Natural killer cell (primary cell): Measurements from ENCODE around the gene ACSM3. TPM values are rescaled to one million over a fixed set of nuclear protein-coding genes. Genes with fewer than 3 reads are reported as not detected.

Experiments
- ATAC-seq, 3 donors: fragments of 150-1000 bp in 2 of 3; fragments of 200-7000 bp in 1 of 3; cut with Tn5 transposase; 1 replicate in 1 of 3; 2 replicates in 2 of 3; pipeline ENCODE4 v1.10.0; 2021; ENCODE audit warnings: mild to moderate bottlenecking in 2 of 3, moderate library complexity in 2 of 3
- DNase-seq, 2 donors: peaks; one replicate each; pipeline versions ENCODE4 v3.0.0 to v3.0.0-alpha.2; 2013 to 2021; ENCODE audit warnings: mixed read lengths in 1 of 2
- H3K27ac ChIP-seq: one replicate; pipeline ENCODE4 v1.5.1; 2013; ENCODE audit warnings: mild to moderate bottlenecking, low read length
- H3K27me3 ChIP-seq: one replicate; pipeline ENCODE4 v1.6.1; 2013; ENCODE audit warnings: low read length; ENCODE audit not compliant: control insufficient read depth, insufficient read depth
- H3K36me3 ChIP-seq: one replicate; pipeline ENCODE4 v1.6.1; 2013; ENCODE audit warnings: low read length; ENCODE audit not compliant: control insufficient read depth, insufficient read depth
- H3K4me1 ChIP-seq: one replicate; pipeline ENCODE4 v1.6.1; 2013; ENCODE audit warnings: low read length; ENCODE audit not compliant: control insufficient read depth, insufficient read depth
- H3K4me3 ChIP-seq: one replicate; pipeline ENCODE4 v1.5.1; 2013; ENCODE audit warnings: low read length
- H3K9me3 ChIP-seq: one replicate; pipeline ENCODE4 v1.6.1; 2013; ENCODE audit warnings: low read length; ENCODE audit not compliant: control insufficient read depth, insufficient read depth
- H3K27ac Mint-ChIP-seq, 2 donors: one replicate each; pipeline ENCODE4 v1.8.0; 2022; ENCODE audit warnings: mild to moderate bottlenecking in 2 of 2, mixed read lengths in 2 of 2, moderate library complexity in 1 of 2
- H3K27me3 Mint-ChIP-seq, 2 donors: one replicate each; pipeline ENCODE4 v1.8.0; 2022; ENCODE audit warnings: low read depth in 2 of 2, mixed read lengths in 2 of 2
- H3K36me3 Mint-ChIP-seq: one replicate; pipeline ENCODE4 v1.8.0; 2022; ENCODE audit warnings: mixed read lengths
- H3K4me1 Mint-ChIP-seq, 2 donors: one replicate each; pipeline ENCODE4 v1.8.0; 2022; ENCODE audit warnings: mixed read lengths in 2 of 2
- H3K4me3 Mint-ChIP-seq: one replicate; pipeline ENCODE4 v1.8.0; 2022; ENCODE audit warnings: mild to moderate bottlenecking, moderate library complexity, mixed read lengths
- H3K9me3 Mint-ChIP-seq, 2 donors: one replicate each; pipeline ENCODE4 v1.8.0; 2022; ENCODE audit warnings: mixed read lengths in 2 of 2
- intact Hi-C: fragments of 100-400 bp; cut with micrococcal nuclease; formaldehyde crosslinking; loops from one replicate; pipeline ENCODE4 v1.14.2; 2022
- total RNA-seq, 4 donors: library from RNA; stranded (reverse); fragments of 120-200 nt in 1 of 4; gene quantifications; one replicate each; pipeline versions ENCODE4 v1.2.3 to v1.2.4, GENCODE V29; 2013 to 2022
- TF ChIP-seq, protein P1 (sequence below): fragments of 200-600 bp; IDR thresholded peaks from one replicate; pipeline ENCODE4 v1.8.0; 2022; ENCODE audit warnings: antibody characterized with exemption

Gene ACSM3
- total RNA-seq, 3 donors from 2014 or later (not counting 1 experiment from before 2014, with no cell fraction given), result 3.7 to 4.4 (median 4.4) TPM

DNA sequence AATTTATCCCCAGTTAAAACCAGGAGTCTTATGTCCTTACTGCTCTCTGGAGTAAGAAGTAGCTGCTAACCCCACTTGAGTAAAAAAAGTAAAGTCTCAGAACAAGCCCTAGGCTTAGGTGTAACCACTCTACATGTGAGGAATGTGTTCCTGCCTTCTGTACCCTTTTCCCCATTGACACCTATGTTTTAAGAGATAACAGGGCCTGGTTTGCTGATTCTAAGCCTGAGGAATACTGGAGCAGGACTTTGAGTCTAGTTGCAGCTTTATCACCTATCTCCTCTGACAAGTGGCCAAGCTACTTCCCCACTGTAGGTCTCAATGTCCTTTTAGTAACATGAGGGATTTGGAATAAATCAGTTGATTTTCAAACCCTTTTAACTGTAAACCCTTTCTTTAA, 82.7 kb downstream of the ACSM3 start:
- ATAC-seq (no peak), DNase-seq (no peak)
- Mint-ChIP-seq H3K4me3 (no peak overlapping the region), H3K36me3 (no peaks in the 10 kb centered on the region), H3K4me1 (peaks cover 21 to 24% of the 10 kb centered on the region in 2 donors), H3K27me3 (no peaks in the 10 kb centered on the region), H3K9me3 (no peaks in the 10 kb centered on the region), H3K27ac (no peak overlapping the region)
- Histone ChIP-seq H3K27me3 (no peaks in the 10 kb centered on the region), H3K9me3 (no peaks in the 10 kb centered on the region), H3K27ac (no peak overlapping the region), H3K4me1 (peaks cover 13% of the 10 kb centered on the region), H3K4me3 (no peak overlapping the region), H3K36me3 (no peaks in the 10 kb centered on the region)
- intact Hi-C loops, result no loop called here
- TF ChIP-seq, protein P1, sequence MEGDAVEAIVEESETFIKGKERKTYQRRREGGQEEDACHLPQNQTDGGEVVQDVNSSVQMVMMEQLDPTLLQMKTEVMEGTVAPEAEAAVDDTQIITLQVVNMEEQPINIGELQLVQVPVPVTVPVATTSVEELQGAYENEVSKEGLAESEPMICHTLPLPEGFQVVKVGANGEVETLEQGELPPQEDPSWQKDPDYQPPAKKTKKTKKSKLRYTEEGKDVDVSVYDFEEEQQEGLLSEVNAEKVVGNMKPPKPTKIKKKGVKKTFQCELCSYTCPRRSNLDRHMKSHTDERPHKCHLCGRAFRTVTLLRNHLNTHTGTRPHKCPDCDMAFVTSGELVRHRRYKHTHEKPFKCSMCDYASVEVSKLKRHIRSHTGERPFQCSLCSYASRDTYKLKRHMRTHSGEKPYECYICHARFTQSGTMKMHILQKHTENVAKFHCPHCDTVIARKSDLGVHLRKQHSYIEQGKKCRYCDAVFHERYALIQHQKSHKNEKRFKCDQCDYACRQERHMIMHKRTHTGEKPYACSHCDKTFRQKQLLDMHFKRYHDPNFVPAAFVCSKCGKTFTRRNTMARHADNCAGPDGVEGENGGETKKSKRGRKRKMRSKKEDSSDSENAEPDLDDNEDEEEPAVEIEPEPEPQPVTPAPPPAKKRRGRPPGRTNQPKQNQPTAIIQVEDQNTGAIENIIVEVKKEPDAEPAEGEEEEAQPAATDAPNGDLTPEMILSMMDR, result no peak

Other genes with a start within 250 kb of the ACSM3 start
- gene ACSM2B, start 187.6 kb upstream of the ACSM3 start, total RNA-seq, result not detected
- under 1 TPM; 0.19 to 0.41 (median 0.35) TPM for gene ACSM1, start 66.3 kb upstream of the ACSM3 start, total RNA-seq
- gene THUMPD1, start 22.2 kb upstream of the ACSM3 start, total RNA-seq, result 10 to 100 TPM; 86.1 to 92.2 (median 87.1) TPM
- 1 to 10 TPM; 2.4 to 3.5 (median 2.8) TPM for gene ERI2, start 42.5 kb downstream of the ACSM3 start, total RNA-seq
- gene REXO5, start 42.5 kb downstream of the ACSM3 start, total RNA-seq, result 1 to 10 TPM; 1.5 to 6.0 (median 1.7) TPM
- 1 to 10 TPM; 5.3 to 9.3 (median 6.1) TPM for gene DCUN1D3, start 136.3 kb downstream of the ACSM3 start, total RNA-seq
- gene LYRM1, start 136.8 kb downstream of the ACSM3 start, total RNA-seq, result 10 to 100 TPM; 15.3 to 25.7 (median 17.2) TPM